NCI-H2227 (cell line): ENCODE data around the gene RBM20.
A peak's percentile ranks its signal among the peaks of the same experiment; 100 is the strongest.

Experiments
- DNase-seq: peaks from one replicate; lab custom pipeline; 2025; ENCODE audit not compliant: unreplicated experiment; lab: John Stamatoyannopoulos, UW

The RBM20 gene

DNA sequence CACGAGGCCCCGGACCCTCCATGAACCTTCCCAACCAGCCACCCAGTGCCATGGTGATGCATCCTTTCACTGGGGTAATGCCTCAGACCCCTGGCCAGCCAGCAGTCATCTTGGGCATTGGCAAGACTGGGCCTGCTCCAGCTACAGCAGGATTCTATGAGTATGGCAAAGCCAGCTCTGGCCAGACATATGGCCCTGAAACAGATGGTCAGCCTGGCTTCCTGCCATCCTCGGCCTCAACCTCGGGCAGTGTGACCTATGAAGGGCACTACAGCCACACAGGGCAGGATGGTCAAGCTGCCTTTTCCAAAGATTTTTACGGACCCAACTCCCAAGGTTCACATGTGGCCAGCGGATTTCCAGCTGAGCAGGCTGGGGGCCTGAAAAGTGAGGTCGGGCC is 137.0 kb downstream of the RBM20 start:
- DNase-seq: no peak

GRCh38 chr10:110782616-110783015 is 138.5 kb downstream of the RBM20 start:
- DNase-seq: no peak

- no peak for DNase-seq
Measured at GRCh38 chr10:110783509-110784107, 139.5 kb downstream of the RBM20 start.

DNA sequence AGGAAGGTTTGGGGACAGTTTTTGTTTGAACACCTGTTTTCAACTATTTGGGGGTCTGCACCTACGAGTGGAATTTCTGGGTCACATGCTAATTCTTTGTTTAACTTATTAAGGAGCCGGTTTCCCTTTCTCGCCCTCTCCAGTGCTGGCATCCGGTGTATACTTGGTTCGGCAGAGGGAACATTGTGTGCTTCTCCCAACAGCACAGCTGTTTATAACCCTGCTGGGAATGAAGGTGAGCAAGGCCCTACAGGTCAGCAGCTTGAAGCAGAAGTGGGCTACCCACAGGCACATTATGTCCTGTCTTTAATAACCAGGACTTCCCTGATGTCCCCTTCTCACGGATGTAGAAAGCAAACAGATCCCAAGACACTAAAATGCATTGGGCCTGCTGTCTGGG is 140.1 kb downstream of the RBM20 start:
- DNase-seq: no peak

GRCh38 chr10:110786172-110786571 is 142.0 kb downstream of the RBM20 start:
- no peak for DNase-seq

- no peak for DNase-seq
Measured at GRCh38 chr10:110788620-110789385, 144.7 kb downstream of the RBM20 start.

GRCh38 chr10:110789604-110790433 is 145.7 kb downstream of the RBM20 start:
- no peak for DNase-seq

GRCh38 chr10:110790913-110791506 is 146.9 kb downstream of the RBM20 start:
- DNase-seq: no peak

DNA sequence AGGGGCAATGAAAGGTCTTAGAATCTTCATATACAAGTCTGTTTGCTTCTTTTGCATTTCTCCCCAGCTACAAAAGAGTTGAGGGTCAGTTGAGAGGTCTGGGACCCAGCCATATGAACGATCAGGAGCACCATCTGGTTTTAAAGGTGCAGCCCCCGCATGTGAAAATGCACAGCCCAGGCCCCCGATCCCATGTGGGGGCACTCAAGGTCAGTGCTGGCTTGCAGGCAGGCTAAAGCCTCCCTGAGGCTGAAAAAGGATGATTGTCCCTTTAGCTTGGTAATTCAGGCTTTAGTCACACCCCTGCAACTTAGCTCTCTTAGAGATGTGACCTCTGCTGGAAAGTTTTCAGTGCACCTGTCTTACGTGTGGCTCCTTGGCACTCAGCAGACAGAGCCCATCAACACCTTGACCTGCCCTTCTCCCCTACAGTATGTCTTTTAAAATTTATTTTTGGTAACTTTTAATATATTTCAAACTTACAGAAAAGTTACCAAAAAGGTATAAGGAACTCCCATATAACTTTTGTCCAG is 147.5 kb downstream of the RBM20 start:
- no peak for DNase-seq

GRCh38 chr10:110792476-110793125 is 148.5 kb downstream of the RBM20 start:
- DNase-seq: peak; percentile 4

- DNase-seq: no peak
Measured at GRCh38 chr10:110793128-110793812, 149.1 kb downstream of the RBM20 start.

DNA sequence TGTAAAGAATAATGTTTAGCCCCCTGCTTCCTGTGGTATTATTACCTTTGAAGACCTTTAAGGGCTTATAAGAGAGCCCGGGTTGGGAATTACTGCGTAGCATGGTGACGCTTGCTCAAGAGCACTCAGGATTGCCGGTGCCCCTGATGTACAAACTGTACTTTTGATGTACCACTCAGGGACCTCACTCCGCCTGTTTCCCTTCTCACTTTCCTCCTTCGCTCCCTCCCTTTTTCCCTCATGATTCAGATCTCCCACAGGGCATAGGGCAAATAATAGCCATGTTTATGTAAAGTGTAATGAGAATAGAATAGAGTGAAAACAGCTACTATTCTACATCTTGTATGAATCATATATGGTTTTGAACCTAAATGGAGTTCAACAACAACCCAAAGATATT is 149.8 kb downstream of the RBM20 start:
- DNase-seq: no peak

DNA sequence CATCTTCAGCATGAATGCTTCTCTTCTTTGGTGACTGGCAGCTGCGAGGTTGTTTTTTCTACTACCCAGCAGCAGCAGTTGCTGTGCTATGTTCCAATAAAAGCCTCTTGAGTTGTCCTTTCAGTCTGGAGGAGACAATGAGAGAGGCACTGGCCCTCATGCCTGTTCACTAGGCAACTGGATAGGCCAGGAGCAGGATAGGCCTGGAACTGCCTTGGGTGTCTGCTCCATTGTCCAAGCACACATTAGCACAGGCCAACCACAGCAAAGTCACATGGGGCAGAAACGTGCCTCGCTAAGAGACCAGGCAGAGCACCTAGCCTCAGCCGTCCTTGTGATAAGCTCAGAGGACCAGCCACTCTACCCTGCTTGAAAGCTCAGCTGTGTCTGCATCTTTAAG is 150.7 kb downstream of the RBM20 start:
- DNase-seq: peak; percentile 81

DNA sequence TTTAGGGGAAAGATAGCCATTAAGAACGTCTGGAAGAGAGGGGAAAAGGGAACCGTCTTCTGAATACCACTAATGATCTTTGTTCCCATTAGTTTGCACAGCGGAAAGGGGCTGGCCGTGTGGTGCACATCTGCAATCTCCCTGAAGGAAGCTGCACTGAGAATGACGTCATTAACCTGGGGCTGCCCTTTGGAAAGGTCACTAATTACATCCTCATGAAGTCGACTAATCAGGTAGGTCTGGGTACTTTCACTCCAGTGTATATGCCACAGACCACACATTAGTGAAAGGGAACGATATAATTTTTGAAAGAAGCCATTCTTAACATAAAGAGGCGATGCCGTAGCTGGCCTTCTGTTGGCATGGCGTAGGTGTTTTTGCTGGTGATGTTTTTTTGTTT is 153.3 kb downstream of the RBM20 start:
- no peak for DNase-seq

GRCh38 chr10:110798340-110798739 is 154.2 kb downstream of the RBM20 start:
- DNase-seq: no peak

DNA sequence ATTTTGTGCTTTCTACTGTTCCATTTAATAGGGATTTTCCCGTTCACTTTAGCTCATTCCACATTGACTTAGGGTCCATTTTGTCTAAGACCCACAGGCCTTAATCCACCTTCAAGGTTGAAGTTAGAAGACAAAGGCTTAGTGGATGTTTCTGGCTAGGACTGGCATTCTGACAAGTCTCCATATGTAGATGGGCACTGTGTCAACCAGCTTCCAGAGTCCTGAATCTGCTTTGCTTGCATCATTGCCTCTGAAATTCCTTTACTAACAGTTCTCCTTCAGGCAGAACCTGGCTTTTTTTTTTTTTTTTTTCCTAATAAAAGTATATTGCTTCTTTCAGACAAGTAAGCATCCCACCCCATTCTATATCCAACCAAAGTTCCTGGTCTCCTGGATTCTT is 158.0 kb downstream of the RBM20 start:
- no peak for DNase-seq

DNA sequence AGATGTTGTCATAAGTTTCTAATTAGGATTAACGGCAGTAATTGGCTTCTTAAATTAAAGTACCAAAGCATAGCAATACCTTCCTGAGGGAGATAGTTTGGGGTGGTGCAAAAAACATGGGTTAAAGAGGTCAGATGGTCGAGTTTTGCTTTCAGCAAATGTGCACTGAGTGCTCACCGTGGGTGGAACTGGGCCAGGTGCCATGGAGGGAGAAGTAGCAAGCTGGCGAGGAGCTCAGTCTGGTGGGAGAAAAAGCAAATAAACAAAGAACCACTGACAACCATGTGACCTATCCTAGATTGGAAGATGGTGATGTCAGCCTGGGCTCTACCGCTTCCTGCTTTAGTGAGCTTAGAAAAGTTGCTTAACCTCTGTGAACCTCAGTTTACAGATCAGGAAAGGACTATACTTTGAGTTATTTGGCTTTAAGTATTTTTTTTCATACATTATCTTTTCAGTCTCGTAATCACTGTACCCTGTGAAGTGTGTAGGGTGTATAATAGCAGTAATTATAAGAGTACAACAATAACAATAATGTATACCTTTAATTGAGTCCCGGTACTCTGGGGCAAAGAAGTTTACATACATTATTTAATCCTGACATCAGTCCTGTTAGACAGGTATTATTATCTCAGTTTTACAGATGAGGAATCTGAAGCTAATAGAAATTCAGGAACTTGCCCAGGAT is 158.6 kb downstream of the RBM20 start:
- peak; percentile 6 for DNase-seq

- DNase-seq: no peak
Measured at GRCh38 chr10:110803239-110803749, 159.2 kb downstream of the RBM20 start.

- no peak for DNase-seq
Measured at GRCh38 chr10:110803830-110804338, 159.7 kb downstream of the RBM20 start.
